Measurements from ENCODE around the gene NOPCHAP1. TPM values are rescaled to one million over a fixed set of nuclear protein-coding genes. Genes with fewer than 3 reads are reported as not detected.

NOPCHAP1 gene
- total RNA-seq, 1 donor from 2014 or later = 17.1 TPM

DNA sequence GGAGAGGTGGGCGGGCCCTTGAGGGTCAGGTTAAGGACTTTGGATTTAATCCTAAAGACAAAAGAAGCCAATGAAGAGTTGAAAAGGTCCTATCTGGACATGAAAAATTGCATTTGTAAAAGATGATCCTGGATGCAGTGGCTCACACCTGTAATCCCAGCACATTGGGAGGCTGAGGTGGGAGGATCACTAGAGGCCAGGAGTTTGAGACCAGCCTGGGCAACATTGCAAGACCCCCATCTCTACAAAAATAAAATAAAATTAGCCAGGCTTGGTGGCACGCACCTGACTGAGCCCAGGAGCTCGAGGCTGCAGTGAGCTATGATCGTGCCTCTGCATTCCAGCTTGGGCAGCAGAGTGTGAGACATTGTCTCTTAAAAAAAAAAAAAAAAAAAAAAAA is 25.7 kb upstream of the NOPCHAP1 start:
- H3K4me1 Mint-ChIP-seq = peaks cover 14% of the 10 kb centered on the region
- no peak for DNase-seq (ENCODE audit: low spot score in 2 of 2, unreplicated experiment in 2 of 2)
- H3K9me3 Mint-ChIP-seq = no peaks in the 10 kb centered on the region
- no peak overlapping the region for H3K4me3 Mint-ChIP-seq
- no peak overlapping the region for H3K27ac Mint-ChIP-seq
- TF ChIP-seq, protein P1, sequence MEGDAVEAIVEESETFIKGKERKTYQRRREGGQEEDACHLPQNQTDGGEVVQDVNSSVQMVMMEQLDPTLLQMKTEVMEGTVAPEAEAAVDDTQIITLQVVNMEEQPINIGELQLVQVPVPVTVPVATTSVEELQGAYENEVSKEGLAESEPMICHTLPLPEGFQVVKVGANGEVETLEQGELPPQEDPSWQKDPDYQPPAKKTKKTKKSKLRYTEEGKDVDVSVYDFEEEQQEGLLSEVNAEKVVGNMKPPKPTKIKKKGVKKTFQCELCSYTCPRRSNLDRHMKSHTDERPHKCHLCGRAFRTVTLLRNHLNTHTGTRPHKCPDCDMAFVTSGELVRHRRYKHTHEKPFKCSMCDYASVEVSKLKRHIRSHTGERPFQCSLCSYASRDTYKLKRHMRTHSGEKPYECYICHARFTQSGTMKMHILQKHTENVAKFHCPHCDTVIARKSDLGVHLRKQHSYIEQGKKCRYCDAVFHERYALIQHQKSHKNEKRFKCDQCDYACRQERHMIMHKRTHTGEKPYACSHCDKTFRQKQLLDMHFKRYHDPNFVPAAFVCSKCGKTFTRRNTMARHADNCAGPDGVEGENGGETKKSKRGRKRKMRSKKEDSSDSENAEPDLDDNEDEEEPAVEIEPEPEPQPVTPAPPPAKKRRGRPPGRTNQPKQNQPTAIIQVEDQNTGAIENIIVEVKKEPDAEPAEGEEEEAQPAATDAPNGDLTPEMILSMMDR (IDR thresholded peaks at IDR 0.05; ENCODE audit: unreplicated experiment) = no peak
- H3K36me3 Mint-ChIP-seq = no peaks in the 10 kb centered on the region
- H3K27me3 Mint-ChIP-seq (ENCODE audit: low read depth) = peaks cover 53% of the 10 kb centered on the region

DNA sequence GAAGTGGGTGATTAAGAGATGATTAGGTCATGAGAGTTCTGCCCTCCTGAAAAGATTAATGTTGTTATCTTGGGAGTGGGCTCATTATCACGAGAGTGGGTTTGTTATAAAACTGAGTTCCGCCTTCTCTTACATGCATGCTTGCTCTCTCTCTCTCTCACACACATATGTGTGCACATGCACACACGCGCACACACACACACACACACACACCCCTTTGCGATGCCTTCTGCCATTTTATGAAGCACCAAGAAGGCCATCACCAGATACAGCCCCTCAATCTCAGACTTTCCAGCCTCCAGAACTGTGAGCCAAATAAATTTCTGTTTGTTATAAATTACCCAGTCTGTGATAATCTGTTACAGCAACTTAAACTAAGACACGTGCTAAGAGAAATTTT is 22.4 kb upstream of the NOPCHAP1 start:
- Mint-ChIP-seq H3K4me1 (peaks cover 7% of the 10 kb centered on the region), H3K9me3 (no peaks in the 10 kb centered on the region), H3K36me3 (no peaks in the 10 kb centered on the region), H3K27me3 (ENCODE audit: low read depth) (peaks cover 35% of the 10 kb centered on the region), H3K27ac (no peak overlapping the region), H3K4me3 (no peak overlapping the region)
- DNase-seq (ENCODE audit: low spot score in 2 of 2, unreplicated experiment in 2 of 2) = no peak
- TF ChIP-seq, protein P1 (IDR thresholded peaks at IDR 0.05; ENCODE audit: unreplicated experiment) = no peak

DNA sequence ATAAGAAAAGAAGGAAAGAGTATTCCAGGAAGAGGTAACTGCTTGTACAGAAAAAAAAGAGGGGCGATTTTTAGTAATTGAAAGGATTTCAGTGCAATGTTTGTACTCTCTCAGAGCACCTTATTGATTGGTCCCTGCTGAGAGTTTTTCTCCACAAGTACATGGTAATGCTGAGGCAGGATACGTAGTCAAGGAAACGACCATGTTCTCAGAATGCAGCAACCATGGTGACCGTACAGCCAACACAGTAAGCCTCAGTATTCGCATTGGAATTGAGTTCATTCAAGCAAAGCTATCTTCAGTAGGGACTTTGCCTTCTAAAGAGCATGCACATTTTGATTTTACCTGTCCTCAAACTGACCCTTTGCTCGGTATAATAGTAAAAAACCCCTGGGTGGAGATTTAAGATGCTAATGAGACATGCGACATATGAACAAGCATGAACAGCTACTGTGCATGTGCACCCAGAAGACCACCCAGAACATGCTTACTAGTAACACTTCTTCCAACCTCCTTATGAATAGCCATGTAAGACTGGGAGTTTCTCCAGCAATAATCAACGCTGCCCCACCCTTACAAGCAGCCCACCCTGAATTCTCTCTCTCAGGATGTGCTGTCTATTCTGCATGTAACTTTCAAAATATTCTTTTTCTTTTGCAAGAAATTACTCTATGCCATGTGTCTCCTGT is 21.8 kb upstream of the NOPCHAP1 start:
- Mint-ChIP-seq H3K27ac (no peak overlapping the region), H3K27me3 (ENCODE audit: low read depth) (peaks cover 33% of the 10 kb centered on the region), H3K4me3 (no peak overlapping the region), H3K36me3 (no peaks in the 10 kb centered on the region), H3K9me3 (no peaks in the 10 kb centered on the region), H3K4me1 (peaks cover 3% of the 10 kb centered on the region)
- TF ChIP-seq, protein P1 (IDR thresholded peaks at IDR 0.05; ENCODE audit: unreplicated experiment) = no peak
- DNase-seq (ENCODE audit: low spot score in 2 of 2, unreplicated experiment in 2 of 2) = no peak

DNA sequence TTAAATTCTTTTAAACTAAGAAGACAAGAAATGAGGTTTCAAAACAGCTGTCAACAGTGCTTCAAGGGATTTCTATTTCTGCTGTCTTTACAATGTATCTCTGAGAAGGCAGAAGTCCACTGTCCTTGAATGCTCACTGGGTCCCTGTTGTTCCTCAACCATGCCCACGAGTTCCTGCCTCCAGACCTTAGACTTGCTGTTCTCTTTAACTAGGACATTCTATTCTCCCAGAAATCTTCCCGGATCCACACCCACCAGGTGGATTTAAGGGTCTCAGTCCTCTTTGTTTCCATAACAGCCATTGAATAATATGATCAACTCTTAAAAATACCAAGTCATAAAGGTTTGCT is 21.3 kb upstream of the NOPCHAP1 start:
- Mint-ChIP-seq H3K9me3 (no peaks in the 10 kb centered on the region), H3K4me3 (no peak overlapping the region), H3K27me3 (ENCODE audit: low read depth) (peaks cover 33% of the 10 kb centered on the region), H3K36me3 (no peaks in the 10 kb centered on the region), H3K27ac (no peak overlapping the region), H3K4me1 (peaks cover 3% of the 10 kb centered on the region)
- no peak for DNase-seq (ENCODE audit: low spot score in 2 of 2, unreplicated experiment in 2 of 2)
- TF ChIP-seq, protein P1 (IDR thresholded peaks at IDR 0.05; ENCODE audit: unreplicated experiment) = no peak

DNA sequence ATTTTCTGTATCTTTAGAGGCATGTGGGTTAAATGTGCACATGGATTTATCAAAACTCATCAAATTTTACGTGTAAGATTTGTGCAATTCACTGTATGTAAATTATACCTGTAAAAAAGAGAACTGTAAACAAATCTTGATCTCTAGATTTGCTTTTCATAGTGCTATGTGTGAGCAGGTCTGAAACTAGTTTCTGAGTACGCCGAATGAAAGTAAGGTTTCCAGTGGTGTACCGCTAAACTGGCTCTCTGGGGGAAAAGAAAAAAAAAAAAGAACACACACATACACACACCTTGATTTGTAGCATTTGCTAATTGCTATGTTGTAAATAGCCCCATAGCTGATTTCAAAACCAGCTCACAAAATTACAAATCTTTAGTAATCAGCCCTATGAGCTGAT is 19.4 kb upstream of the NOPCHAP1 start:
- H3K9me3 Mint-ChIP-seq = no peaks in the 10 kb centered on the region
- peaks cover 25% of the 10 kb centered on the region for H3K27me3 Mint-ChIP-seq (ENCODE audit: low read depth)

More for the DNA sequence above, 19.4 kb upstream of the NOPCHAP1 start:
- Mint-ChIP-seq H3K4me3 (no peak overlapping the region), H3K27ac (no peak overlapping the region), H3K4me1 (no peaks in the 10 kb centered on the region), H3K36me3 (no peaks in the 10 kb centered on the region)
- TF ChIP-seq, protein P1 (IDR thresholded peaks at IDR 0.05; ENCODE audit: unreplicated experiment) = no peak
- no peak for DNase-seq (ENCODE audit: low spot score in 2 of 2, unreplicated experiment in 2 of 2)

All from mesothelial cell of epicardium (in vitro differentiated cells).